ENCODE measurements around the gene PARVG. TPM values are rescaled to one million over a fixed set of nuclear protein-coding genes. Genes with fewer than 3 reads are reported as not detected.
A peak's percentile ranks its signal among the peaks of the same experiment; 100 is the strongest.

The PARVG gene, protein sequence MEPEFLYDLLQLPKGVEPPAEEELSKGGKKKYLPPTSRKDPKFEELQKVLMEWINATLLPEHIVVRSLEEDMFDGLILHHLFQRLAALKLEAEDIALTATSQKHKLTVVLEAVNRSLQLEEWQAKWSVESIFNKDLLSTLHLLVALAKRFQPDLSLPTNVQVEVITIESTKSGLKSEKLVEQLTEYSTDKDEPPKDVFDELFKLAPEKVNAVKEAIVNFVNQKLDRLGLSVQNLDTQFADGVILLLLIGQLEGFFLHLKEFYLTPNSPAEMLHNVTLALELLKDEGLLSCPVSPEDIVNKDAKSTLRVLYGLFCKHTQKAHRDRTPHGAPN
- 1 to 10 TPM; 2.4 to 7.1 (median 5.5) TPM for total RNA-seq

DNA sequence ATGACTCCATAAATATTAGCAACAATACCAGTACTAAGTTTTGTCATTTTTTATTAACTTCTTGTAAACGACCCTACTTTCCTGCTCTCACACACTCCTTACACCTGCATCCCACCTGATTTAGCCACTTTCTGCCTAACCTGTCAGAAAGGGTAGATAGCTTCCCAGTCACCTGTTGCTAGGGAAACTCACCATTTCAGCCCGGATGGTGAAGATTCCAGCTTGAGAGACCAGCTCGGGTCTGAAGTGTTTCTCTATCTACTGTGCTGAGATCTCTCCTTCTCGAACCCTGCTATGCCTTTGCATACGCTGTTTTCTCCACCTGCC lies at the start of gene PARVG:
Gene PARVG, plus strand, starts transcription at position 220 of the 327 bp plus-strand sequence. CDS start 2,405 bp downstream, outside the sequence.
- Histone ChIP-seq H3K27me3 (no peaks in the 10 kb centered on the region), H3K9me3 (no peaks in the 10 kb centered on the region), H3K4me3 (replicated peaks in 1 of 3) (no peak within 1 kb of the TSS), H3K4me1 (no peaks in the 10 kb centered on the region), H3K36me3 (no peaks in the 10 kb centered on the region), H3K27ac (no peak within 1 kb of the TSS)
- whole genome bisulfite sequencing, 2 donors = 63 to 66% methylated on average over 5 of the region's 5 CpGs
- TF ChIP-seq, protein P1, sequence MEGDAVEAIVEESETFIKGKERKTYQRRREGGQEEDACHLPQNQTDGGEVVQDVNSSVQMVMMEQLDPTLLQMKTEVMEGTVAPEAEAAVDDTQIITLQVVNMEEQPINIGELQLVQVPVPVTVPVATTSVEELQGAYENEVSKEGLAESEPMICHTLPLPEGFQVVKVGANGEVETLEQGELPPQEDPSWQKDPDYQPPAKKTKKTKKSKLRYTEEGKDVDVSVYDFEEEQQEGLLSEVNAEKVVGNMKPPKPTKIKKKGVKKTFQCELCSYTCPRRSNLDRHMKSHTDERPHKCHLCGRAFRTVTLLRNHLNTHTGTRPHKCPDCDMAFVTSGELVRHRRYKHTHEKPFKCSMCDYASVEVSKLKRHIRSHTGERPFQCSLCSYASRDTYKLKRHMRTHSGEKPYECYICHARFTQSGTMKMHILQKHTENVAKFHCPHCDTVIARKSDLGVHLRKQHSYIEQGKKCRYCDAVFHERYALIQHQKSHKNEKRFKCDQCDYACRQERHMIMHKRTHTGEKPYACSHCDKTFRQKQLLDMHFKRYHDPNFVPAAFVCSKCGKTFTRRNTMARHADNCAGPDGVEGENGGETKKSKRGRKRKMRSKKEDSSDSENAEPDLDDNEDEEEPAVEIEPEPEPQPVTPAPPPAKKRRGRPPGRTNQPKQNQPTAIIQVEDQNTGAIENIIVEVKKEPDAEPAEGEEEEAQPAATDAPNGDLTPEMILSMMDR (IDR thresholded peaks at IDR 0.05) = no peak
- no peak for TF ChIP-seq POLR2A (IDR thresholded peaks at IDR 0.05)
- DNase-seq = no peak
- intact Hi-C loops (cut with DNase I) = no loop called here

DNA sequence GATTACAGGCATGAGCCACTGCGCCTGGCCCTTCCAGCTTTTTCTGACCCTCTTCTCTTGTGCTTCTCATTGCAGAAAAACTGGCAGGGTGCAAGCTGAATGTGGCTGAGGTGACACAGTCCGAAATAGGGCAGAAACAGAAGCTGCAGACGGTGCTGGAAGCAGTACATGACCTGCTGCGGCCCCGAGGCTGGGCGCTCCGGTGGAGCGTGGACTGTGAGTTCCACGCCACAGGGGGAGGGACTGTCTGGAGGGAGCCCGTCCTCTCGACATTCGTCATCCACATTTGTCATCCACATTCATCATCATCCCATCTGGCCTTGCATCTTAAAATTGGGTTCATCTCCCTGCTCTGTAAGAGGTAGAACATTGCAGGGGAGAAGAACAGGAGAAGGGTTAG lies 49.3 kb upstream of the PARVG start:
- Histone ChIP-seq H3K27me3 (no peaks in the 10 kb centered on the region), H3K4me1 (peaks cover 3 to 46% of the 10 kb centered on the region in 2 donors), H3K9me3 (no peaks in the 10 kb centered on the region), H3K4me3 (replicated peaks in 1 of 3) (no peak overlapping the region), H3K27ac (no peak overlapping the region), H3K36me3 (no peaks in the 10 kb centered on the region)
- no peak for DNase-seq
- TF ChIP-seq, protein P1 (IDR thresholded peaks at IDR 0.05) = no peak
- no peak for TF ChIP-seq POLR2A (IDR thresholded peaks at IDR 0.05)
- 95 to 97% methylated on average over 12 of the region's 12 CpGs for WGBS, 2 donors
- intact Hi-C loops (cut with DNase I) = no loop called here

DNA sequence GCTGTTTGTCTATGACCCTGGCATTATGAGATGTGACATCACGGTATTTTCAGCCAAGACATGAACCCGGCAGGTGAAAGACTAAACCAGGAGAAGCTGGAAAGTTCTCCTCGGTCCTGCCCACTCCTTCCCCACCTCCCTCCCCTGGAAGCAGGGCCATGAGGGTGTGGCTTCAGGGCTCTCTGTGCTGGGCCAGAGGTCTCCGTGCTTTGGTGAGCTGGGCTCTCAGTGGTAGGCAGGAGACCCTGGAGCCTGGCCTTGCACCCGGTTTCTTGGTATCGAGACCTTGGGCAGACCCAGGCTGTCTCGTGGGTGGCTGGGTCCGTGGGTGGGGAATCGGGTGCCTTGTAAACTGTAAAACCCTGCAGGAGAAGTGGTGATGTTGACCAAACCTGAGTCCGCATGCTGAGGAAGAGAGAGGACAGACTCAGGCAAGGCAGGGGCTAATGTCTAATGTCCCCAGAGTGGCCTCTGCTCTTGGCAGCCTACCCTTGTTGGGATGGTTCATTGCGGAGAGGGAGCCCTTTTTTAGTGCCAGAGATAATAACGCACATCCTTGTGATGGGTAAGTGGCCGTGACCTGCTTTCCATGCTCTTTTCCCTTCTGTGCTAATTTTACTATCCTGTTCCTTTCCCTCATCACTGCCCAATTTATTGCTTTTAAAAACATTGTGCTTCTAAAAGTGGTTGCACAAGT lies 48.6 kb upstream of the PARVG start:
- DNase-seq = no peak

DNA sequence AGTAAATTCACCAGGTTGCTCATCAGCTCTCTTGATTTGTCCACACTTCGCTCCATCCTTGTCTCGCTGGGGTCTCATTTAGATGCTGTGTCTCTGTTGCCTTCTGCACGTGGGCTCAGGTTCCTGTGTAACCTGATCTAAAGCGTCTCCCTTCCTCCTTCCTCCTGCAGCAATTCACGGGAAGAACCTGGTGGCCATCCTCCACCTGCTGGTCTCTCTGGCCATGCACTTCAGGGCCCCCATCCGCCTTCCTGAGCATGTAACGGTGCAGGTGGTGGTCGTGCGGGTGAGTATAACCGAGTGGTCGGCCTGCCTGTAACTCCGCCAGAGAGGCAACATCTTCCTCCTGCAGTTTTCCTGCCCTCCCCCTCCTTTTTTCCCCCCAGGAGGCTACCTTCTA lies 48.0 kb upstream of the PARVG start:
- Histone ChIP-seq H3K9me3 (no peaks in the 10 kb centered on the region), H3K4me1 (peaks cover 3 to 32% of the 10 kb centered on the region in 2 donors), H3K27ac (no peak overlapping the region), H3K36me3 (no peaks in the 10 kb centered on the region), H3K27me3 (no peaks in the 10 kb centered on the region), H3K4me3 (replicated peaks in 1 of 3) (no peak overlapping the region)
- no peak for DNase-seq
- TF ChIP-seq POLR2A (IDR thresholded peaks at IDR 0.05) = no peak
- TF ChIP-seq, protein P1 (IDR thresholded peaks at IDR 0.05) = no peak
- intact Hi-C loops (cut with DNase I) = no loop called here
- 79 to 80% methylated on average over 12 of the region's 12 CpGs for WGBS, 2 donors

More for the DNA sequence above, 48.6 kb upstream of the PARVG start:
- Histone ChIP-seq H3K27me3 (no peaks in the 10 kb centered on the region), H3K36me3 (no peaks in the 10 kb centered on the region), H3K4me1 (peaks cover 3 to 38% of the 10 kb centered on the region in 2 donors), H3K4me3 (replicated peaks in 1 of 3) (no peak overlapping the region), H3K27ac (no peak overlapping the region), H3K9me3 (no peaks in the 10 kb centered on the region)
- 70 to 75% methylated on average over 11 to 13 of the region's 13 CpGs for WGBS, 2 donors
- intact Hi-C loops (cut with DNase I) = no loop called here
- no peak for TF ChIP-seq POLR2A (IDR thresholded peaks at IDR 0.05)
- TF ChIP-seq, protein P1 (IDR thresholded peaks at IDR 0.05) = no peak

DNA sequence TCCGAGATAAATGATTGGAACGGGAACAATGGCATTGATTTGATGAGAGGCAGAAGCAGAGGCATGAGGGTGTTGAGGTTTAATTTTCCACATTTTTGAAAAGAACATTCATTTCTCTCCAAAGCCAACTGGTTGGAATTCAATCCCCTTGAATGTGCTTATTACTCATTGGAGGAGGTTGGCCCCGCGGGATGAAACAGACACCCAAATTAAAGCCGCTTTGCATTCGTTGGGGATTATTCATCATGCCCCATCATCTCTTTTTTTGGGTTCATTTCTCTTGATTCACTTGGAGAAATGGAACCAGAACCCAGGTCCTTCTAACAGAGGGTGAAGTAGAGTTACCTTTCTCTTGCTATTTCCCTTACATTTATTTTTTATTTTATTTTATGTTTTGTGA lies 47.6 kb upstream of the PARVG start:
- H3K36me3 ChIP-seq = no peaks in the 10 kb centered on the region
- no peak for DNase-seq

More for the DNA sequence above, 47.6 kb upstream of the PARVG start:
- Histone ChIP-seq H3K9me3 (no peaks in the 10 kb centered on the region), H3K4me3 (replicated peaks in 1 of 3) (no peak overlapping the region), H3K27me3 (no peaks in the 10 kb centered on the region), H3K4me1 (peaks cover 3 to 28% of the 10 kb centered on the region in 2 donors), H3K27ac (peak overlapping the region in 1 of 3 donors; percentile 42)
- intact Hi-C loops (cut with DNase I) = no loop called here
- no peak for TF ChIP-seq POLR2A (IDR thresholded peaks at IDR 0.05)
- TF ChIP-seq, protein P1 (IDR thresholded peaks at IDR 0.05) = no peak
- 71 to 87% methylated on average over 6 of the region's 6 CpGs for WGBS, 2 donors
